HFFc6 (cell line): Measurements from ENCODE around the gene SCP2D1. TPM values are rescaled to one million over a fixed set of nuclear protein-coding genes. Genes with fewer than 3 reads are reported as not detected.

Experiments used
- DNase-seq: peaks from one replicate; pipeline ENCODE4 v3.0.0-alpha.2; 2018
- H3K27ac Mint-ChIP-seq: 2 replicates; pipeline ENCODE4 v1.8.0; 2020; ENCODE audit warnings: mild to moderate bottlenecking, mixed read lengths
- H3K27me3 Mint-ChIP-seq: 2 replicates; pipeline ENCODE4 v1.8.0; 2021; ENCODE audit warnings: mild to moderate bottlenecking, moderate library complexity, mixed read lengths; ENCODE audit not compliant: insufficient read depth
- H3K36me3 Mint-ChIP-seq: 2 replicates; pipeline ENCODE4 v1.8.0; 2021; ENCODE audit warnings: low read depth, mixed read lengths
- H3K4me1 Mint-ChIP-seq: 2 replicates; pipeline ENCODE4 v1.8.0; 2020; ENCODE audit warnings: low read depth, mixed read lengths
- H3K4me3 Mint-ChIP-seq: 2 replicates; pipeline ENCODE4 v1.8.0; 2020; ENCODE audit warnings: mild to moderate bottlenecking, moderate library complexity, mixed read lengths
- H3K9me3 Mint-ChIP-seq: 2 replicates; pipeline ENCODE4 v1.8.0; 2020; ENCODE audit warnings: mild to moderate bottlenecking, mixed read lengths
- long read RNA-seq: library from polyadenylated mRNA; unstranded; transcript quantifications from one replicate; pipeline ENCODE4 v2.0.0, GENCODE V29; 2019
- total RNA-seq, 6 experiments: library from RNA; stranded (reverse); fragmentation: NEBNext Ultra II Directional; extraction: Animal tissue kit (Norgen Biotek cat#: 25700); gene quantifications; 2 replicates in 1 of 6; 3 replicates in 5 of 6; pipeline ENCODE4 v1.2.3, GENCODE V29; 2021
- TF ChIP-seq, protein P1 (sequence below): fragments of 200-600 bp; sonication (generic); IDR thresholded peaks from 2 replicates; pipeline ENCODE4 v1.5.0; 2021; ENCODE audit warnings: antibody characterized with exemption, mild to moderate bottlenecking

The SCP2D1 gene
- not detected for total RNA-seq
- long read RNA-seq: 0 reads

DNA sequence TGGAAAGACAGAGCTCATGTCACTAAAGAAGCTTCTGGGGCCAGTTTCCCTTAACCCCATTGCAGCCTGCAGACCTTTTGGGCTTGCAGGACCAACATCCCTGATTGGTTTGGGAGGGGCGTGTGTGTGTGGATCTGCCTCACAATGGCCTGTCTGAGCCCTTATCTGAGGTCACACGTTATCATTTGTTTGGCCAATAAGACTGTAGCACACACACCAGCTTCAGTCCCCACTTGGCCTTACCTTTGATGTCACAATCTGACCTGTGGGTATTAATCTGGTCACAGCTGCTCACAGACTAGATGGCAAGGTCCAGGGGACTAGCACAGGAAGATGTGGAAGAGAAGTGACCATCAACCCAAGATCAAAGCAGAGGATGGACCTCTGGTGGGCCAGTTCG is at the start of gene SCP2D1:
SCP2D1 (plus strand) TSS at position 301 of the 400 bp plus-strand sequence; CDS start at position 334, 33 bp downstream.
- DNase-seq: no peak
- H3K27me3 Mint-ChIP-seq: peaks cover 2% of the 10 kb centered on the region
- H3K36me3 Mint-ChIP-seq: no peaks in the 10 kb centered on the region
- H3K9me3 Mint-ChIP-seq: no peaks in the 10 kb centered on the region
- no peaks in the 10 kb centered on the region for H3K4me1 Mint-ChIP-seq
- TF ChIP-seq, protein P1, sequence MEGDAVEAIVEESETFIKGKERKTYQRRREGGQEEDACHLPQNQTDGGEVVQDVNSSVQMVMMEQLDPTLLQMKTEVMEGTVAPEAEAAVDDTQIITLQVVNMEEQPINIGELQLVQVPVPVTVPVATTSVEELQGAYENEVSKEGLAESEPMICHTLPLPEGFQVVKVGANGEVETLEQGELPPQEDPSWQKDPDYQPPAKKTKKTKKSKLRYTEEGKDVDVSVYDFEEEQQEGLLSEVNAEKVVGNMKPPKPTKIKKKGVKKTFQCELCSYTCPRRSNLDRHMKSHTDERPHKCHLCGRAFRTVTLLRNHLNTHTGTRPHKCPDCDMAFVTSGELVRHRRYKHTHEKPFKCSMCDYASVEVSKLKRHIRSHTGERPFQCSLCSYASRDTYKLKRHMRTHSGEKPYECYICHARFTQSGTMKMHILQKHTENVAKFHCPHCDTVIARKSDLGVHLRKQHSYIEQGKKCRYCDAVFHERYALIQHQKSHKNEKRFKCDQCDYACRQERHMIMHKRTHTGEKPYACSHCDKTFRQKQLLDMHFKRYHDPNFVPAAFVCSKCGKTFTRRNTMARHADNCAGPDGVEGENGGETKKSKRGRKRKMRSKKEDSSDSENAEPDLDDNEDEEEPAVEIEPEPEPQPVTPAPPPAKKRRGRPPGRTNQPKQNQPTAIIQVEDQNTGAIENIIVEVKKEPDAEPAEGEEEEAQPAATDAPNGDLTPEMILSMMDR: no peak
- no peak within 1 kb of the TSS for H3K4me3 Mint-ChIP-seq
- no peak within 1 kb of the TSS for H3K27ac Mint-ChIP-seq

DNA sequence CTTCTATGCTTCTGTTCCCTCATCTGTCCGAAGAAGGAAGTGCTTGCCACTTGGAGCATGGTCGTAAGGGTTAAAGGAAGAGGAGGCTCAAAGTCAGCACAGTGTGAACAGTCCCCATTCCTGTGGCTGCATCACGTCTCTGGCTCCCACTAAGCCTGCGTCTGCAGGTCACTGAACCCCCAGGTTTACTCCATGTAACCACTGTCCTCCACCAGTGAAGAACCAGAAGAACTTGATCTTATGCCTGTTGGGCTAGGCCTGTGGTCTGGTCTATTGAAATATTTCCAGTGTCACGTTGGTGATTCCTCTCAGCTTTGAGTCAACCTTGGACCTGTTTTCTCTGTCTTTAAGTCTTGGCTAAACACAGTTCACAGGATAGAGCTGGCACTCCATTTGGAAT is 45.9 kb upstream of the SCP2D1 start:
- no peak overlapping the region for H3K4me3 Mint-ChIP-seq
- H3K27me3 Mint-ChIP-seq: peaks cover 3% of the 10 kb centered on the region; the same call in 1 of the 2 replicates
- no peak overlapping the region for H3K27ac Mint-ChIP-seq
- TF ChIP-seq, protein P1: no peak
- 0 out of 2 replicates have a peak, but pooled peaks cover 4% of the 10 kb centered on the region for H3K36me3 Mint-ChIP-seq
- no peak for DNase-seq
- no peaks in the 10 kb centered on the region for H3K4me1 Mint-ChIP-seq
- no peaks in the 10 kb centered on the region for H3K9me3 Mint-ChIP-seq

DNA sequence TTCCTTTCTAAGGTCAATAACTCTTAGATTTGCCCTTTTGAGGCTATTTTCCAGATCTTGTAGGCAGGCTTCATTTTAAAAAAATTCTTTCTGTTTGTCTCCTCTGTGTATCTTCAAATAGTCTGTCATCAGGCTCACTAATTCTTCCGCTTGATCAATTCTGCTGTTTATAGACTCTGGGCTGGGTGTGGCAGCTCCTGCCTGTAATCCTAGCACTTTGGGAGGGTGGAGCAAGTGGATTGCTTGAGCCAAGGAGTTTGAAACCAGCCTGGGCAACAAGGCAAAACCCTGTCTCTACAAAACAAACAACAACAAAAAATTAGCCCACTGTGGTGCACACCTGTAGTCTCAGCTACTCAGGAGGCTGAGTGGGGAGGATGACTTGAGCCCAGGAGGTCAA is 40.0 kb upstream of the SCP2D1 start:
- TF ChIP-seq, protein P1: no peak
- H3K36me3 Mint-ChIP-seq: no peaks in the 10 kb centered on the region
- no peak for DNase-seq
- peaks cover 9% of the 10 kb centered on the region; the same call in 1 of the 2 replicates for H3K27me3 Mint-ChIP-seq
- H3K9me3 Mint-ChIP-seq: no peaks in the 10 kb centered on the region
- H3K4me1 Mint-ChIP-seq: no peaks in the 10 kb centered on the region
- H3K27ac Mint-ChIP-seq: no peak overlapping the region
- H3K4me3 Mint-ChIP-seq: no peak overlapping the region

DNA sequence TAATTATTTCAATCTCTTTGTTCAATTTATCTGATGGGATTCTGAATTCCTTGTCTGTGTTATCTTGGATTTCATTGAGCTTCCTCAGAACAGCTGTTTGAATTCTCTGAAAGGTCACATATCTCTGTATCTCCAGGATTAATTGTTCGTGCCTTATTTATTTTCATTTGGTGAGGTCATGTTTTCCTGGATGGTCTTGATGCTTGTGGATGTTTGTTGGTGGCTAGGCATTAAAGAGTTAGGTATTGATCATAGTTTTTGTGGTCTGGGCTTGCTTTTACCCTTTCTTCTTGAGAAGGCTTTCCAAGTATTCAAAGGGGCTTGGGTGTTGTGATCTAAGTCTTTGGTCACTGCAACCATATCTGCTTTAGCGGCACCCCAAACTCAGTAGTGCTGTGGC is 39.4 kb upstream of the SCP2D1 start:
- Mint-ChIP-seq H3K36me3 (no peaks in the 10 kb centered on the region), H3K9me3 (no peaks in the 10 kb centered on the region), H3K4me3 (no peak overlapping the region), H3K27ac (no peak overlapping the region), H3K4me1 (no peaks in the 10 kb centered on the region), H3K27me3 (peaks cover 11% of the 10 kb centered on the region)
- TF ChIP-seq, protein P1: no peak
- no peak for DNase-seq

DNA sequence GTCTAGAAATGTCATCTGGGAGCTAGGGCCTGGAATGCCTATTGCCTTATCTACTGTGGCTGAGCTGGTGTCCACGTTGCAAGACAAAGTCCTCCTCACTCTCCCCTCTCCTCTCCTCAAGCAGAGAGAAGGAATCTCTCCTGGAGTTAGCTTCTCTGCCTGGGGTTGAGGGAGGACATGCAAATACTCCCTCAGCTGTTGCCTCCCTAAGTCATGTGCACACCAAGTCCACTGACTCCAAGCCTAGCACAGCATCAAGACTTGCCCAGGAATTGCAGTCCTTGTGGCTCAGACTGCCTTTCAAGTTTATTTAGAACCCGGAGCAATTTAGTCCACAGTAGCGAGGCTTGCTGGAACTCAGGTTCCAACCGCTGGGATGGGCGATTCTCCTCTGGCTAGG is 38.0 kb upstream of the SCP2D1 start:
- Mint-ChIP-seq H3K27me3 (peaks cover 16% of the 10 kb centered on the region), H3K27ac (no peak overlapping the region), H3K9me3 (no peaks in the 10 kb centered on the region), H3K4me1 (peaks cover 3% of the 10 kb centered on the region; the same call in 1 of the 2 replicates), H3K36me3 (no peaks in the 10 kb centered on the region), H3K4me3 (no peak overlapping the region)
- TF ChIP-seq, protein P1: no peak
- no peak for DNase-seq
